A549 (cell line): ENCODE measurements around the gene NSL1.
"Not testable (repeated sequence)": the region's sequence is repeated elsewhere in the genome, so short reads cannot be mapped to it uniquely, and the experiment has no call there.

Source experiments
- BCL3 ChIP-seq: fragments of >200 bp; sonication (Bioruptor Twin); formaldehyde crosslinking; IDR thresholded peaks from 3 replicates; pipeline ENCODE4 v1.6.1; 2016
- CTCF ChIP-seq: fragments of >200 bp; sonication (Bioruptor Twin); formaldehyde crosslinking; IDR thresholded peaks from 3 replicates; pipeline ENCODE4 v1.5.1; 2016
- EP300 ChIP-seq, 2 experiments: fragments of >200 bp; sonication (Bioruptor Twin); formaldehyde crosslinking; IDR thresholded peaks; 2 replicates in 1 of 2; 3 replicates in 1 of 2; pipeline ENCODE4 v1.6.1; 2016 to 2017
- HDAC2 ChIP-seq: fragments of 200-600 bp; sonication (generic); IDR thresholded peaks from 2 replicates; pipeline ENCODE4 v1.6.1; 2016
- HMGXB4 ChIP-seq: fragments of 250-450 bp; sonication (Bioruptor Pico); IDR thresholded peaks from 2 replicates; pipeline ENCODE4 v1.5.0; 2021; ENCODE audit warnings: mild to moderate bottlenecking, moderate library complexity, borderline replicate concordance
- KDM1A ChIP-seq: fragments of 200-600 bp; sonication (generic); IDR thresholded peaks from 2 replicates; pipeline ENCODE4 v1.6.1; 2016; ENCODE audit warnings: low read depth, mild to moderate bottlenecking
- MAX ChIP-seq: IDR thresholded peaks from 2 replicates; pipeline ENCODE4 v1.6.1; 2012
- PBX3 ChIP-seq: IDR thresholded peaks from 2 replicates; pipeline ENCODE4 v1.6.1; 2012
- POLR2A ChIP-seq: IDR thresholded peaks from 2 replicates; pipeline ENCODE4 v1.6.1; 2012; ENCODE audit warnings: mild to moderate bottlenecking, low read length
- RCOR1 ChIP-seq: fragments of 150-350 bp; IDR thresholded peaks from 2 replicates; pipeline ENCODE4 v1.6.1; 2014; ENCODE audit warnings: antibody characterized with exemption, low read length, low read depth
- ZFP36 ChIP-seq: fragments of 450-650 bp; IDR thresholded peaks from 2 replicates; pipeline ENCODE4 v1.6.1; 2014; ENCODE audit warnings: borderline replicate concordance; ENCODE audit not compliant: partially characterized antibody

- not testable (repeated sequence) for TF ChIP-seq HDAC2; CTCF; KDM1A; PBX3; BCL3; ZFP36; RCOR1; HMGXB4 (CRISPR knock-in tag); MAX; POLR2A; EP300 (IDR thresholded peaks at IDR 0.05)
Observed at GRCh38 chr1:212711974-212712373, 79.6 kb downstream of the NSL1 start.
